Gastrocnemius medialis (tissue), 4 donors: Measurements from ENCODE around the gene AMT.

ENCODE experiments used
- POLR2A ChIP-seq, 2 donors: fragments of 450-650 bp; IDR thresholded peaks; one replicate each; pipeline ENCODE4 v1.6.1; 2017; ENCODE audit warnings: antibody characterized with exemption in 2 of 2, mild to moderate bottlenecking in 2 of 2, moderate library complexity in 2 of 2
- TF ChIP-seq, protein P1 (sequence below), 5 experiments: fragments of 450-650 bp in 3 of 5; fragments of 200-600 bp in 2 of 5; sonication (generic) in 2 of 5; IDR thresholded peaks in 4 of 5; conservative IDR thresholded peaks in 1 of 5; 1 replicate in 4 of 5; 2 replicates in 1 of 5; pipeline ENCODE4 v1.5.1; 2016 to 2019; ENCODE audit warnings: antibody characterized with exemption in 5 of 5, mild to moderate bottlenecking in 3 of 5, moderate library complexity in 3 of 5

DNA sequence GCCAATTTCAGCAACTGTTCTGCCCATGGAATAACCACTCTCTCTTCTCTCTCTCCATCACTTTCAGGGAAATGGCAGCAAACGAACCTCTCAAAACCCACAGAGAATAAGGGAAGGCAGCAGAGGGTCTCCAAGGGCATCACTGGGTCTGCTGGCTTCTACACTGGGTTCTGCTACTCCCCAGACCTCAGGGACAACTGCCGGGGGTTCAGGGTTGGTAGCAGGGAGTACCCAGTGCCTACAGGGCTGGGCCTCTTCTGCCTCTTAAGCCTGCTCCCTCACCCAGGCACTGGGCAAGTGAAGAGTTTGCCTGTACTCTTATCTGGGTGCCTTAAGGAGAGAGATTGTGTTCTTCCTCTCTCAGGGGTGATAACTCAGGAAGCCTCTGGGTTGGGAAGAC, 7.5 kb downstream of the AMT start:
- no peak for TF ChIP-seq POLR2A (IDR thresholded peaks at IDR 0.05)
- TF ChIP-seq, protein P1, sequence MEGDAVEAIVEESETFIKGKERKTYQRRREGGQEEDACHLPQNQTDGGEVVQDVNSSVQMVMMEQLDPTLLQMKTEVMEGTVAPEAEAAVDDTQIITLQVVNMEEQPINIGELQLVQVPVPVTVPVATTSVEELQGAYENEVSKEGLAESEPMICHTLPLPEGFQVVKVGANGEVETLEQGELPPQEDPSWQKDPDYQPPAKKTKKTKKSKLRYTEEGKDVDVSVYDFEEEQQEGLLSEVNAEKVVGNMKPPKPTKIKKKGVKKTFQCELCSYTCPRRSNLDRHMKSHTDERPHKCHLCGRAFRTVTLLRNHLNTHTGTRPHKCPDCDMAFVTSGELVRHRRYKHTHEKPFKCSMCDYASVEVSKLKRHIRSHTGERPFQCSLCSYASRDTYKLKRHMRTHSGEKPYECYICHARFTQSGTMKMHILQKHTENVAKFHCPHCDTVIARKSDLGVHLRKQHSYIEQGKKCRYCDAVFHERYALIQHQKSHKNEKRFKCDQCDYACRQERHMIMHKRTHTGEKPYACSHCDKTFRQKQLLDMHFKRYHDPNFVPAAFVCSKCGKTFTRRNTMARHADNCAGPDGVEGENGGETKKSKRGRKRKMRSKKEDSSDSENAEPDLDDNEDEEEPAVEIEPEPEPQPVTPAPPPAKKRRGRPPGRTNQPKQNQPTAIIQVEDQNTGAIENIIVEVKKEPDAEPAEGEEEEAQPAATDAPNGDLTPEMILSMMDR (IDR thresholded peaks at IDR 0.05 in 4 of 5, conservative IDR thresholded peaks at IDR 0.05 in 1 of 5): no peak
